ENCODE data around the gene MCUB.

The MCUB gene

DNA sequence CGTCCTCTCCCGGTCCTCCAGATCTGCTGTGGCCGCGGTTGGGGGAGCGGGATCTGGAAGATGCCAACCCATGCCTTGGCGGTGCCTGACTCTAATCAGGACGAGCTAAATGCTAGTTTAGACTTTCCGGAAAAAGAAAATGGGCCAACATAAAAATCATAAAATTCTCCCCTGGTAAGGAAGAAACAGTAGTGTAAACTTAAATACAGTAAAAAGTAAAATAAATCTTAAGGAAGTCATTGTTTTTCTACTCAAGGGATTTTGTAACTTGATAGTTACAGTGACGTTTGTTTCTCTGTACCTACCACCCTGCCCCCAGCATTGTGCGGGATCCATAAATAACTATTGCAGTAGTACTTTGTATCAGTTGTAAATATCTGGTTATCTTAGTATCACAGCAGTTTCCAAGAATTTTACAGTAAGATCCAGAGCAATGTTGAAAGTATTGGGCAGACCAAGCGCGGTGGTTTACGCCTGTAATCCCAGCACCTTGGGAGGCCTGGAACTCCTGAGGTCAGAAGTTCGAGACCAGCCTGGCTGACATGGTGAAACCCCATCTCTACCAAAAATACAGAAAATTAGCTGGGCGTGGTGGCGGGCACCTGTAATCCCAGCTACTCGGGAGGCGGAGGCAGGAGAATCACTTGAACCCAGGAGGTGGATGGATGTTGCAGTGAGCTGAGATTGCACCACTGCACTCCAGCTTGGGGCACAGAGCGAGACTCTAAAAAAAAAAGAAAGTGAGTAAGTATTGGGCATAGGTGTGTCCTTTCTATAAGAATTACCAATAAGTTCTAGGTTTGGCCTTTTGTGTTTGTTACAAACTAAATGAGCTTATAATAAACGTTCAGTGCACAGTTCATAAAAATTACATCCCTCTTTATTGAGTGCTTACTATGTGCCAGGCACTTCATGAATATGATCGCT lies 170.8 kb downstream of the MCUB start:
- TF ChIP-seq, protein P1, sequence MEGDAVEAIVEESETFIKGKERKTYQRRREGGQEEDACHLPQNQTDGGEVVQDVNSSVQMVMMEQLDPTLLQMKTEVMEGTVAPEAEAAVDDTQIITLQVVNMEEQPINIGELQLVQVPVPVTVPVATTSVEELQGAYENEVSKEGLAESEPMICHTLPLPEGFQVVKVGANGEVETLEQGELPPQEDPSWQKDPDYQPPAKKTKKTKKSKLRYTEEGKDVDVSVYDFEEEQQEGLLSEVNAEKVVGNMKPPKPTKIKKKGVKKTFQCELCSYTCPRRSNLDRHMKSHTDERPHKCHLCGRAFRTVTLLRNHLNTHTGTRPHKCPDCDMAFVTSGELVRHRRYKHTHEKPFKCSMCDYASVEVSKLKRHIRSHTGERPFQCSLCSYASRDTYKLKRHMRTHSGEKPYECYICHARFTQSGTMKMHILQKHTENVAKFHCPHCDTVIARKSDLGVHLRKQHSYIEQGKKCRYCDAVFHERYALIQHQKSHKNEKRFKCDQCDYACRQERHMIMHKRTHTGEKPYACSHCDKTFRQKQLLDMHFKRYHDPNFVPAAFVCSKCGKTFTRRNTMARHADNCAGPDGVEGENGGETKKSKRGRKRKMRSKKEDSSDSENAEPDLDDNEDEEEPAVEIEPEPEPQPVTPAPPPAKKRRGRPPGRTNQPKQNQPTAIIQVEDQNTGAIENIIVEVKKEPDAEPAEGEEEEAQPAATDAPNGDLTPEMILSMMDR (IDR thresholded peaks at IDR 0.05): no peak

DNA sequence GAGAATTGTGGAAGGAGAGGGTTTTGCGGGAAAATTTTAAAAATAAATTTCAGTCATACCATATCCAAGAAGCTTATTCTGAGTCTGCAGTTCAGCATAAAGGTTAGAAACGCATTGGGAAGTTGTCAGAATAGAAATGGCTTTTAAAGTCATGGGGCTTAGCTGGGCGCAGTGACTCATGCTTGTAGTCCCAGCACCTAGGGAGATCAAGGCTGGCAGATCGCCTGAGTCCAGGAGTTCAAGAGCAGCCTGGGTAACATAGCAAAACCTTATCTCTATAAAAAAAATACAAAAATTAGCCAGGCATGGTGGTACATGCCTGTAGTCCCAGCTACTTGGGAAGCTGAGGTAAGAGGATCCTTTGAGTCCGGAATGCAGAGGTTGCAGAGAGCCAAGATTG lies 173.7 kb downstream of the MCUB start:
- TF ChIP-seq, protein P1 (IDR thresholded peaks at IDR 0.05): no peak

DNA sequence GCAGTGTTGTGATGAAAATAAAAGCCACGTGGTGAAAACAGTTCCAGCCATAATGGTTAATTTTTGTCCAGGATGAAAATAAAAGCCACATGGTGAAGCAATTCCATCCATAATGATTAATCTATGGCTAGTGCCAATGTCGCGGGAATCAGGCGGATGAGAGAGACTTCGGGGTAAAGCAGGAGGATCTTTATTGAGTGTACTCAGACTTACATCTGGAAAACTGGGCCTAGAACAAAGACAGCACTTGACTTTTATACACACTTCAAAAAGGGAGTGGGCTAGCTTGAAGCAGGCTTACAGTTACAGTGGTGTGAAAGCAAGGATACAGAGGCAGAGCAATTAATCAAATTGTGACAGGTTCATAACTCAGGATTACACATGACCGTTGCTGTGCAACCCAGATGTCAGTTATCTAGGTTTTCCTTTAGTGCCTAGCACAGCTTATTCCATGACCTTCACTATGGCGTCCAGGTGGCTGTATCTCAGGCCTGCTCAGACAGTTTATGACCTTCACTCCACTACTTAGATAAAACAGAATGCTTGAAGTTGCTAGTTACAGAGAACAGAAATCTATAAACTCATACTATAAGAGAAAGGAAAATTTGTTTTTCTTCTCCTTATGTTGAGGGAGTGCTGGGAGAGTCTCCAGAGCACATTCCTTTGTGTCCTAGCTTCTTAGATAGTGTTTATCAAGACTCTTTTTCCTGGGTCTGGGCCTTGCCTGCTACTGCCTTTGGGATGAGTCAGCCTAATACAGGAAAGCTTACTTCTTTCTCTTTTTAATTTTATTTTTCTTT lies 175.7 kb downstream of the MCUB start:
- TF ChIP-seq, protein P1 (IDR thresholded peaks at IDR 0.05): no peak
